ENCODE results near the gene HIVEP2. TPM values are rescaled to one million over a fixed set of nuclear protein-coding genes. Genes with fewer than 3 reads are reported as not detected.

HIVEP2 gene
- total and polyA plus RNA-seq, 9 donors = 8.4 to 58.9 (median 32.1) TPM

DNA sequence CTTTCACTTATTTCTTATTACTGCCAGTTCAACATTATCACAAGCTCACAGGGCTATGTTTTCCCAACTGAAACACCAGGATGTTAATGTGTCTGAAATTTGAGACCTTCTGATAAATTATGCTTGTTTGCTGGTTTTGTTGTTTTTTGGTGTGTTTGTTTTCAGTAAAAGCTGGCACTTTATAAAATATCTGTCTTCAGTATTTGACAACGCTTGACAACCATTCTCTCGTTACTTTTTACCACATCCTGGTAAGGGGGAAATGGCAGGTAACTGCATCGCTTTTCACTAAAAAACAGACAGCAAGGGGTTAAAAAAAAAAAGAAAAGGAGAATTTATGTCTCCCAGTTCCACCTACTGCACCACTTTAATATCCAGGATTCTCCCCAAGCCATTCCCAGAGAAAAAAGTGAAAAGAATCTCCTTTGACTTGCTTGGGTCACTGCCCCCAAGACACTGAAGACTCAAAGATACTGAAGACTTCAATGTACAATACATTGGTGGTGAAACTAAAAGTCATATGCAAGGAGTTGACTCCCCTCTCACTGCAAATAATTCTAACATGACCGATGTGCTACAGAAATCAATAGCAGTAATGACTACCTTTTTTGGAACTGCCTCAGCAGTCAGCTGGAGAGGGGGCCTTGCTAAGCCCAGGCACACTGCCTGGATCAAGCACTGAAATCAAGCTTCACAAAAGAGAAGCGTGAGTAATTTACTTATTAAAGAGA is 88.9 kb downstream of the HIVEP2 start:
- Histone ChIP-seq H3K4me3 (no peak overlapping the region), H3K4me1 (ENCODE audit: insufficient read depth) (peaks cover 8% of the 10 kb centered on the region), H3K36me3 (no peaks in the 10 kb centered on the region), H3K27ac (no peak overlapping the region), H3K27me3 (no peaks in the 10 kb centered on the region), H3K9me3 (no peaks in the 10 kb centered on the region)
- DNase-seq = no peak
- WGBS, 3 donors = 82 to 84% (median 83%) methylated on average over 5 of the region's 5 CpGs
- TF ChIP-seq EP300 (IDR thresholded peaks at IDR 0.05) (no peak), POLR2A (IDR thresholded peaks at IDR 0.05) (no peak)
- TF ChIP-seq, protein P1, sequence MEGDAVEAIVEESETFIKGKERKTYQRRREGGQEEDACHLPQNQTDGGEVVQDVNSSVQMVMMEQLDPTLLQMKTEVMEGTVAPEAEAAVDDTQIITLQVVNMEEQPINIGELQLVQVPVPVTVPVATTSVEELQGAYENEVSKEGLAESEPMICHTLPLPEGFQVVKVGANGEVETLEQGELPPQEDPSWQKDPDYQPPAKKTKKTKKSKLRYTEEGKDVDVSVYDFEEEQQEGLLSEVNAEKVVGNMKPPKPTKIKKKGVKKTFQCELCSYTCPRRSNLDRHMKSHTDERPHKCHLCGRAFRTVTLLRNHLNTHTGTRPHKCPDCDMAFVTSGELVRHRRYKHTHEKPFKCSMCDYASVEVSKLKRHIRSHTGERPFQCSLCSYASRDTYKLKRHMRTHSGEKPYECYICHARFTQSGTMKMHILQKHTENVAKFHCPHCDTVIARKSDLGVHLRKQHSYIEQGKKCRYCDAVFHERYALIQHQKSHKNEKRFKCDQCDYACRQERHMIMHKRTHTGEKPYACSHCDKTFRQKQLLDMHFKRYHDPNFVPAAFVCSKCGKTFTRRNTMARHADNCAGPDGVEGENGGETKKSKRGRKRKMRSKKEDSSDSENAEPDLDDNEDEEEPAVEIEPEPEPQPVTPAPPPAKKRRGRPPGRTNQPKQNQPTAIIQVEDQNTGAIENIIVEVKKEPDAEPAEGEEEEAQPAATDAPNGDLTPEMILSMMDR (IDR thresholded peaks at IDR 0.05) = no peak
- intact Hi-C loops (cut with DNase I) = no loop called here

DNA sequence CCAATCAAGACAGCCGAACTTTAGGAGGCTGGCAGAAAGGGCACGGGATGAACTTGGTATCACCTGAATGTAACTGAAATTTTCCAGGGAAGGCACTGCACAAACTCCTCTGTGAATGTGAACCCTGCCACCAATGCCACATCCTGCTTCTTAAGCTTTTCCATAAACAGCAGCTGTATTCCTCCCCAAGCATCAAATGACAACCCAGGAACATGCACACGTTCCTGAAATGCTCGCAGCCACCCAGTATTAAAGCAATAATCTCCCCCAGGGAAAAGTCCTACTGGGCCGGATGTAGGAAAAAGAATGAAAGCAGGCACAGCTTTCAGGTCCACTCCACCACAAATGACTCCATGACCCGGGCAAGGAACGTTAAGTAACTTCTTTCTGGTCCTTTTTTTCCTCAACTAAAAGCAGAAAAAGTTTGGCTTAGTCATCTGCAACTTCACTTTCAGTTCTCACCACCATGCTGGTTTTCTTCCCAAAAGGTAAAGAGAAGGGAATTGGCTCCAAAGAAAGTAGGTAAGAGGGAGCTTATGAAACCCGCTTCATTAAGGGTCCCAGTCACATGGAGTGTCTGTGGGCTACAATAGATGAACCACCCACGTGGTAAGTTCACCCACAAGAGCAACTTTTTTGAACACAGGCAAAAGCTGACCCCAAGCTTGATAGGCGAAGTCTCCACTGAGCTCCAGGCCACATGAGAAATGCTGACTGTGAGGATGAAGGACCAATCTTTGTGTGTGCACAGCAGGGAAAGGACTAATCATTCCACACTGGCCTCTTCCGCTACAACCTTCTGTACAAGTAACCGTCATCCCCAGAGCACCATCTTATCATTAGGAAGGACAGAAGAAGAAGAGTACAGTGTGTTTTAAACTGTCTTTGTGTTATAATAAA is 90.1 kb downstream of the HIVEP2 start:
- Histone ChIP-seq H3K4me3 (no peak overlapping the region), H3K27ac (no peak overlapping the region), H3K36me3 (no peaks in the 10 kb centered on the region), H3K9me3 (no peaks in the 10 kb centered on the region), H3K27me3 (no peaks in the 10 kb centered on the region), H3K4me1 (ENCODE audit: insufficient read depth) (peaks cover 10% of the 10 kb centered on the region)
- DNase-seq = no peak
- intact Hi-C loops (cut with DNase I) = no loop called here
- WGBS, 3 donors = 82 to 84% (median 83%) methylated on average over 12 of the region's 12 CpGs
- no peak for TF ChIP-seq POLR2A (IDR thresholded peaks at IDR 0.05)
- TF ChIP-seq EP300 (IDR thresholded peaks at IDR 0.05) = no peak
- TF ChIP-seq, protein P1 (IDR thresholded peaks at IDR 0.05) = no peak

DNA sequence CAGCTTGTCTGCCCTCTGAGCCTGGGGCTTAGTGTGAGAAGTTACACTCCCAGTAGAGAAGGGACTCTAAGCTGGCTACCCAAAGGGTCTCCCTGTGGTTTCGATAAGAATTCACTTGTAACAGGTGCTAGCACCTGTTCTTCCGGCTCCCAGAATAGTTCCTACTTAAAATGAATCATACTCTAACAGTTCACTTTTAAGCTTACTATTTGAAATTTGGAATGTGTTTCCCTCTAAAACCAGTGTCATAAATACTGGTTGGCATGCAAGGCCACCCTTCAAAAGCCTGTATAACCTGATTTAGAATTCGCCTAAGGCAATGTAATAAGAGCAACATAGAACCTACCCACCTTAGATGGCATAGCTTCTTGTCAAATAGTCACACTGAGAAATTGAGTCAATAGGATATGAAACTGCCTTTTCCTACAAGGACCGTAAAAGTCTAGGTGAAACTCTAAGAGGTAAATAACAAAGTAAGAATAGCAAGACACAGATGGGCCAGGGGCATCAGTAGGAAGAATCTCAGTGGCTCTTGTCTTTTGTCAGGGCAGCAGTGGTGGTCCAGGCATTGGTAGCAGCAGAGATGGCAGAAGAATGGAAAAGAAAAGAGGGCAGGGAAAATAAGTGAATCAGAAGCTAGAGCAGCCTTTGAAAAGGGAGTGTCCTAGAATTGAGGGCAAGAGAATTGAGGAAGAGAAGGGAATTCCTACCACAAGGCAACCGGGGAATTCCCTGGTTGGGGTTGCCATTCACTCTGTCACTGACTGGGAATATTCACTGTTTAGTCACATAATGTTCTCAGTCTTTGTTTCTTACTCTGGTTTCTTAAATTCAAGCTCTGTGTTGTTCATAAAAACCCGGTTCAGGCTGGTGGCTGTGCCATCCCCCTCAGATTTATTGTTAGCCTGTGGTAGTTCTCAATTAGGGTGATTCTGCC is 91.5 kb downstream of the HIVEP2 start:
- Histone ChIP-seq H3K36me3 (no peaks in the 10 kb centered on the region), H3K27me3 (no peaks in the 10 kb centered on the region), H3K4me3 (no peak overlapping the region), H3K9me3 (no peaks in the 10 kb centered on the region), H3K27ac (no peak overlapping the region), H3K4me1 (ENCODE audit: insufficient read depth) (peaks cover 10% of the 10 kb centered on the region)
- DNase-seq = no peak
- intact Hi-C loops (cut with DNase I) = no loop called here
- WGBS, 3 donors = 83 to 85% (median 84%) methylated on average over 6 of the region's 6 CpGs
- TF ChIP-seq POLR2A (IDR thresholded peaks at IDR 0.05) (no peak), EP300 (IDR thresholded peaks at IDR 0.05) (no peak)
- TF ChIP-seq, protein P1 (IDR thresholded peaks at IDR 0.05) = no peak

DNA sequence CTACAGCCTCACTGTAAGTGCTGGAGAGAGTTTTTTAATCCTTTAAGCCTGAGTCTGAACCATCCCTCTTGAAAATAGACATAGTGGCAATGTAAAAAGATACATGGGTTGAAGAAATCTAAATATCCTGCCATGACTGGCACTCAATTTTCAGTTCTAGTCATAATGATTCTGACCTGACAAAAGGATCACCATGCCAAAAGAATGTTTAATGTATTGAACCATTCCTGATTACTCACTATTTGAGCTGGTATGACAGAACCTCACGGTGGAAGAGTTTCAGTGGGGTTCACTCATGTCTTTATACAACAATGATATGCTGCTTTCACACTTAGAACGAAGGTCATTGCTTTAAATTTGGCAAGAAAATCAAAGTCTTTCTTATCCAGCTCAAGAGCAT is 93.4 kb downstream of the HIVEP2 start:
- H3K4me3 ChIP-seq = no peak overlapping the region
- no peaks in the 10 kb centered on the region for H3K9me3 ChIP-seq
- TF ChIP-seq, protein P1 (IDR thresholded peaks at IDR 0.05) = no peak
- TF ChIP-seq EP300 (IDR thresholded peaks at IDR 0.05) (no peak), POLR2A (IDR thresholded peaks at IDR 0.05) (no peak)
- intact Hi-C loops (cut with DNase I) = no loop called here
- H3K27ac ChIP-seq = no peak overlapping the region
- no peaks in the 10 kb centered on the region for H3K27me3 ChIP-seq
- peaks cover 11% of the 10 kb centered on the region for H3K4me1 ChIP-seq (ENCODE audit: insufficient read depth)
- DNase-seq = no peak
- 12 to 16% (median 16%) methylated on average over 2 of the region's 2 CpGs for WGBS, 3 donors
- H3K36me3 ChIP-seq = no peaks in the 10 kb centered on the region
